Fibroblast of the aortic adventitia (primary cell): Measurements from ENCODE around the gene ARRDC4. TPM values are rescaled to one million over a fixed set of nuclear protein-coding genes. Genes with fewer than 3 reads are reported as not detected.

Experiments used
- DNase-seq: peaks from one replicate; pipeline ENCODE4 v3.0.0-alpha.2; 2010; ENCODE audit warnings: low read depth
- H3K4me3 ChIP-seq: 2 replicates; pipeline ENCODE4 v1.5.1; 2011; ENCODE audit warnings: low read depth, mild to moderate bottlenecking, control low read depth, low read length, moderate library complexity
- CTCF ChIP-seq: IDR thresholded peaks from 2 replicates; pipeline ENCODE4 v1.5.1; 2011; ENCODE audit warnings: mild to moderate bottlenecking, low read length, control low read depth, inconsistent platforms; ENCODE audit not compliant: insufficient read depth
- total RNA-seq: library from RNA; depleted of rRNA; stranded (reverse); fragments of >200 nt; gene quantifications from 2 replicates; pipeline ENCODE4 v1.2.3, GENCODE V29; 2012; ENCODE audit warnings: low replicate concordance

Gene ARRDC4
- total RNA-seq, 1 donor, result 6.2 TPM

- TF ChIP-seq CTCF, result no peak
- H3K4me3 ChIP-seq, result no peak overlapping the region
Measured at GRCh38 chr15:97963779-97964178, 3.3 kb downstream of the ARRDC4 start.

GRCh38 chr15:97966246-97966645 is 5.7 kb downstream of the ARRDC4 start:
- H3K4me3 ChIP-seq, result no peak overlapping the region
- no peak for TF ChIP-seq CTCF
- DNase-seq, result no peak

More at GRCh38 chr15:97963779-97964178, 3.3 kb downstream of the ARRDC4 start:
- DNase-seq, result no peak

- DNase-seq, result peak; percentile 24
- TF ChIP-seq CTCF, result no peak
- H3K4me3 ChIP-seq, result no peak overlapping the region
Measured at GRCh38 chr15:97966924-97967620, 6.6 kb downstream of the ARRDC4 start.

- no peak overlapping the region for H3K4me3 ChIP-seq
- TF ChIP-seq CTCF, result no peak
- no peak for DNase-seq
Measured at GRCh38 chr15:97967881-97968280, 7.4 kb downstream of the ARRDC4 start.

GRCh38 chr15:97968380-97968779 is 7.9 kb downstream of the ARRDC4 start:
- DNase-seq, result peak; percentile 96
- no peak for TF ChIP-seq CTCF
- no peak overlapping the region for H3K4me3 ChIP-seq

GRCh38 chr15:97972366-97972765 is 11.9 kb downstream of the ARRDC4 start:
- no peak for DNase-seq
- no peak overlapping the region for H3K4me3 ChIP-seq
- no peak for TF ChIP-seq CTCF

- no peak for TF ChIP-seq CTCF
- no peak for DNase-seq
- H3K4me3 ChIP-seq, result no peak overlapping the region
Measured at GRCh38 chr15:97976129-97976528, 15.6 kb downstream of the ARRDC4 start.
